HCT116 (cell line): ENCODE data around the gene APAF1. TPM values are rescaled to one million over a fixed set of nuclear protein-coding genes. Genes with fewer than 3 reads are reported as not detected.

Experiments used
- ATAC-seq: fragments of 200-7000 bp; cut with Tn5 transposase; 2 replicates; pipeline ENCODE4 v1.9.1; 2020; ENCODE audit warnings: mild to moderate bottlenecking, moderate library complexity
- BruUV-seq: library from RNA; stranded (reverse); fragments of 400-500 nt; replicated peaks from 2 replicates; lab custom pipeline; 2021; lab: Mats Ljungman, UMichigan
- CTCF ChIA-PET: fragments of 300-600 bp; sonication (Branson Sonifier 250); formaldehyde crosslinking; loops from one replicate; lab custom pipeline; 2021; ENCODE audit warnings: antibody characterized with exemption; lab: Charles Lee
- POLR2A ChIA-PET: fragments of 300-600, 350-600 bp; sonication (Branson Sonifier 250); formaldehyde crosslinking; loops from one replicate; lab custom pipeline; 2021; ENCODE audit warnings: antibody characterized with exemption; lab: Charles Lee
- RAD21 ChIA-PET, 2 experiments: fragments of 300-600 bp; sonication (Branson Sonifier 250); formaldehyde crosslinking; loops; one replicate each; lab custom pipeline; 2023; ENCODE audit warnings: low total read pairs in 2 of 2; ENCODE audit not compliant: uncharacterized antibody in 2 of 2, unreplicated experiment in 2 of 2, low non-redundant PET in 1 of 2; lab: Charles Lee
- DNase-seq: peaks from one replicate; pipeline ENCODE4 v3.0.0-alpha.2; 2010; ENCODE audit warnings: low read depth, low spot score
- H2AFZ ChIP-seq: fragments of 200-600 bp; shearing (Covaris generic), sonication (generic); 2 replicates; pipeline ENCODE4 v1.6.1; 2017; ENCODE audit warnings: low read depth, mixed run types, mixed read lengths, antibody characterized with exemption, low read length; ENCODE audit not compliant: poor library complexity, severe bottlenecking
- H3K27ac ChIP-seq: 2 replicates; pipeline ENCODE4 v1.5.1; 2012; ENCODE audit warnings: low read depth, low read length
- H3K27me3 ChIP-seq: fragments of 200-600 bp; sonication (generic); 2 replicates; pipeline ENCODE4 v1.6.1; 2016; ENCODE audit warnings: mixed run types, low read length, mixed read lengths; ENCODE audit not compliant: insufficient read depth
- H3K36me3 ChIP-seq, 2 experiments: fragments of 200-500 bp in 1 of 2; fragments of 200-600 bp in 1 of 2; sonication (Bioruptor generic) in 1 of 2; sonication (generic) in 1 of 2; 2 replicates each; pipeline versions ENCODE4 v1.5.1 to v1.6.1; 2014 to 2016; ENCODE audit warnings: low read length in 2 of 2, inconsistent platforms in 1 of 2, mixed read lengths in 1 of 2, mixed run types in 1 of 2; ENCODE audit not compliant: insufficient read depth in 2 of 2, control insufficient read depth in 1 of 2
- H3K4me1 ChIP-seq, 2 experiments: fragments of 200-600 bp in 1 of 2; sonication (generic) in 1 of 2; 2 replicates each; pipeline versions ENCODE4 v1.5.1 to v1.6.1; 2012 to 2017; ENCODE audit warnings: low read length in 2 of 2, inconsistent platforms in 1 of 2, mild to moderate bottlenecking in 1 of 2, mixed read lengths in 1 of 2, mixed run types in 1 of 2, moderate library complexity in 1 of 2; ENCODE audit not compliant: insufficient read depth in 2 of 2, control insufficient read depth in 1 of 2
- H3K4me2 ChIP-seq: fragments of 200-600 bp; sonication (generic); 2 replicates; pipeline ENCODE4 v1.6.1; 2017; ENCODE audit warnings: mixed run types, low read length, mixed read lengths
- H3K4me3 ChIP-seq, 2 experiments: fragments of 200-600 bp in 1 of 2; sonication (generic) in 1 of 2; replicated peaks in 1 of 2; 2 replicates each; pipeline ENCODE4 v1.5.1; 2011 to 2016; ENCODE audit warnings: low read length in 2 of 2, control low read depth in 1 of 2, low read depth in 1 of 2, mild to moderate bottlenecking in 1 of 2, mixed read lengths in 1 of 2, mixed run types in 1 of 2
- H3K79me2 ChIP-seq: fragments of 200-600 bp; sonication (generic); 2 replicates; pipeline ENCODE4 v1.6.1; 2017; ENCODE audit warnings: mild to moderate bottlenecking, mixed run types, low read length, moderate library complexity, mixed read lengths; ENCODE audit not compliant: insufficient read depth
- H3K9ac ChIP-seq: fragments of 200-600 bp; sonication (generic); 2 replicates; pipeline ENCODE4 v1.6.1; 2016; ENCODE audit warnings: low read length, mixed read lengths
- H3K9me2 ChIP-seq: fragments of 200-600 bp; sonication (generic), shearing (Covaris generic); 2 replicates; pipeline ENCODE4 v1.6.1; 2017; ENCODE audit warnings: mixed run types, mild to moderate bottlenecking, moderate library complexity; ENCODE audit not compliant: insufficient read depth
- H3K9me3 ChIP-seq, 2 experiments: fragments of 200-500 bp in 1 of 2; fragments of 200-600 bp in 1 of 2; sonication (Bioruptor generic) in 1 of 2; sonication (generic) in 1 of 2; 2 replicates each; pipeline ENCODE4 v1.6.1; 2014 to 2017; ENCODE audit warnings: low read length in 2 of 2, mixed read lengths in 2 of 2, inconsistent platforms in 1 of 2, low read depth in 1 of 2, mild to moderate bottlenecking in 1 of 2, mixed run types in 1 of 2, moderate library complexity in 1 of 2; ENCODE audit not compliant: control insufficient read depth in 1 of 2, insufficient read depth in 1 of 2
- H4K20me1 ChIP-seq: fragments of 200-600 bp; sonication (generic), shearing (Covaris generic); 2 replicates; pipeline ENCODE4 v1.6.1; 2017; ENCODE audit warnings: mixed run types, mild to moderate bottlenecking, moderate library complexity; ENCODE audit not compliant: insufficient read depth
- CBX3 ChIP-seq: IDR thresholded peaks from 2 replicates; pipeline ENCODE4 v1.6.1; 2012; ENCODE audit warnings: low read depth
- CEBPB ChIP-seq: IDR thresholded peaks from 2 replicates; pipeline ENCODE4 v1.6.1; 2012; ENCODE audit warnings: low read depth
- EZH2 ChIP-seq: fragments of 200-600 bp; sonication (generic); IDR thresholded peaks from 2 replicates; pipeline ENCODE4 v1.6.1; 2017; ENCODE audit warnings: antibody characterized with exemption, mixed run types
- JUND ChIP-seq: IDR thresholded peaks from 2 replicates; pipeline ENCODE4 v1.6.1; 2012
- POLR2A ChIP-seq: IDR thresholded peaks from 2 replicates; pipeline ENCODE4 v1.7.0; 2011; ENCODE audit warnings: borderline replicate concordance; ENCODE audit not compliant: insufficient read depth, insufficient read length; ENCODE audit errors: extremely low read depth
- RAD21 ChIP-seq: IDR thresholded peaks from 2 replicates; pipeline ENCODE4 v1.6.1; 2012; ENCODE audit warnings: low read depth, mild to moderate bottlenecking
- REST ChIP-seq: IDR thresholded peaks from 2 replicates; pipeline ENCODE4 v1.6.1; 2012; ENCODE audit warnings: low read depth
- SP1 ChIP-seq: IDR thresholded peaks from 2 replicates; pipeline ENCODE4 v1.6.1; 2012; ENCODE audit warnings: low read depth
- TCF7L2 ChIP-seq: IDR thresholded peaks from 2 replicates; pipeline ENCODE4 v1.7.0; 2011; ENCODE audit warnings: borderline replicate concordance, inconsistent platforms; ENCODE audit not compliant: insufficient read depth, insufficient read length; ENCODE audit errors: extremely low read depth
- intact Hi-C: fragments of 100-400 bp; cut with micrococcal nuclease; formaldehyde crosslinking; loops from 2 replicates; pipeline ENCODE4 v1.10.0; 2022
- total RNA-seq: library from RNA; stranded (reverse); gene quantifications from one replicate; pipeline ENCODE4 v1.2.1, GENCODE V29; 2021; ENCODE audit not compliant: unreplicated experiment
- TF ChIP-seq, protein P1 (sequence below): IDR thresholded peaks from 2 replicates; pipeline ENCODE4 v1.6.1; 2011; ENCODE audit warnings: mild to moderate bottlenecking, low read length, moderate library complexity; ENCODE audit not compliant: insufficient replicate concordance; ENCODE audit errors: extremely low read depth
- TF ChIP-seq, protein P2 (sequence below), 3 experiments: fragments of 200-600 bp in 1 of 3; sonication (generic) in 1 of 3; IDR thresholded peaks in 2 of 3; conservative IDR thresholded peaks in 1 of 3; 2 replicates each; pipeline ENCODE4 v1.5.1; 2012 to 2017; ENCODE audit warnings: low read depth in 2 of 3, low read length in 2 of 3, antibody characterized with exemption in 1 of 3, borderline replicate concordance in 1 of 3, control low read depth in 1 of 3, mild to moderate bottlenecking in 1 of 3, mixed read lengths in 1 of 3, mixed run types in 1 of 3, moderate library complexity in 1 of 3; ENCODE audit not compliant: insufficient read depth in 1 of 3

Gene APAF1
- total RNA-seq, 1 experiment from 2014 or later: 13.9 TPM

- Histone ChIP-seq H3K27ac (no peak overlapping the region), H3K36me3 (peaks cover 16 to 17% of the 10 kb centered on the region in 2 experiments; a peak in 3 of 4 replicates), H4K20me1 (0 out of 2 replicates have a peak, but pooled peaks cover 6% of the 10 kb centered on the region), H3K9me2 (no peaks in the 10 kb centered on the region), H3K4me3 (no peak overlapping the region), H3K4me1 (no peaks in the 10 kb centered on the region), H3K9ac (no peak overlapping the region), H2AFZ (no peak overlapping the region), H3K4me2 (no peak overlapping the region), H3K79me2 (no peaks in the 10 kb centered on the region), H3K27me3 (no peaks in the 10 kb centered on the region), H3K9me3 (no peaks in the 10 kb centered on the region)
- BruUV-seq: no TSS peak
- no peak for DNase-seq
- ATAC-seq: no peak
- intact Hi-C loops: loop anchor here (2.0 kb wide), 1 partner anchor 48 kb away; no protein-coding TSS in a partner anchor
- TF ChIP-seq RAD21 (peak; percentile 50), SP1 (no peak), TCF7L2 (no peak), POLR2A (no peak), EZH2 (no peak), CBX3 (no peak), JUND (no peak), CEBPB (no peak), REST (no peak)
- TF ChIP-seq, protein P1, sequence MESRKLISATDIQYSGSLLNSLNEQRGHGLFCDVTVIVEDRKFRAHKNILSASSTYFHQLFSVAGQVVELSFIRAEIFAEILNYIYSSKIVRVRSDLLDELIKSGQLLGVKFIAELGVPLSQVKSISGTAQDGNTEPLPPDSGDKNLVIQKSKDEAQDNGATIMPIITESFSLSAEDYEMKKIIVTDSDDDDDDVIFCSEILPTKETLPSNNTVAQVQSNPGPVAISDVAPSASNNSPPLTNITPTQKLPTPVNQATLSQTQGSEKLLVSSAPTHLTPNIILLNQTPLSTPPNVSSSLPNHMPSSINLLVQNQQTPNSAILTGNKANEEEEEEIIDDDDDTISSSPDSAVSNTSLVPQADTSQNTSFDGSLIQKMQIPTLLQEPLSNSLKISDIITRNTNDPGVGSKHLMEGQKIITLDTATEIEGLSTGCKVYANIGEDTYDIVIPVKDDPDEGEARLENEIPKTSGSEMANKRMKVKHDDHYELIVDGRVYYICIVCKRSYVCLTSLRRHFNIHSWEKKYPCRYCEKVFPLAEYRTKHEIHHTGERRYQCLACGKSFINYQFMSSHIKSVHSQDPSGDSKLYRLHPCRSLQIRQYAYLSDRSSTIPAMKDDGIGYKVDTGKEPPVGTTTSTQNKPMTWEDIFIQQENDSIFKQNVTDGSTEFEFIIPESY: no peak
- TF ChIP-seq, protein P2, sequence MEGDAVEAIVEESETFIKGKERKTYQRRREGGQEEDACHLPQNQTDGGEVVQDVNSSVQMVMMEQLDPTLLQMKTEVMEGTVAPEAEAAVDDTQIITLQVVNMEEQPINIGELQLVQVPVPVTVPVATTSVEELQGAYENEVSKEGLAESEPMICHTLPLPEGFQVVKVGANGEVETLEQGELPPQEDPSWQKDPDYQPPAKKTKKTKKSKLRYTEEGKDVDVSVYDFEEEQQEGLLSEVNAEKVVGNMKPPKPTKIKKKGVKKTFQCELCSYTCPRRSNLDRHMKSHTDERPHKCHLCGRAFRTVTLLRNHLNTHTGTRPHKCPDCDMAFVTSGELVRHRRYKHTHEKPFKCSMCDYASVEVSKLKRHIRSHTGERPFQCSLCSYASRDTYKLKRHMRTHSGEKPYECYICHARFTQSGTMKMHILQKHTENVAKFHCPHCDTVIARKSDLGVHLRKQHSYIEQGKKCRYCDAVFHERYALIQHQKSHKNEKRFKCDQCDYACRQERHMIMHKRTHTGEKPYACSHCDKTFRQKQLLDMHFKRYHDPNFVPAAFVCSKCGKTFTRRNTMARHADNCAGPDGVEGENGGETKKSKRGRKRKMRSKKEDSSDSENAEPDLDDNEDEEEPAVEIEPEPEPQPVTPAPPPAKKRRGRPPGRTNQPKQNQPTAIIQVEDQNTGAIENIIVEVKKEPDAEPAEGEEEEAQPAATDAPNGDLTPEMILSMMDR (IDR thresholded peaks at IDR 0.05 in 2 of 3, conservative IDR thresholded peaks at IDR 0.05 in 1 of 3; ENCODE audit: borderline replicate concordance in 1 of 3, insufficient read depth in 1 of 3, low read depth in 2 of 3, low read length in 2 of 3): peak in 1 of 3 experiments; percentile 32; a peak in 1 of 6 replicates
- CTCF ChIA-PET: interaction anchor here (1.1 to 1.6 kb wide), 3 partner anchors 40 to 392 kb away, joined by 3 to 5 read pairs (median 3); no protein-coding TSS in a partner anchor
- POLR2A ChIA-PET: interaction anchor here (1.0 kb wide), 1 partner anchor 13 kb away, joined by 4 read pairs; the partner anchor contains the start of gene SLC25A3
- RAD21 ChIA-PET: no interaction called here
Measured at GRCh38 chr12:98606359-98606988, 38.6 kb upstream of the APAF1 start.
